Heart left ventricle (tissue), 13 donors: ENCODE results near the gene LMF1.

ENCODE experiments used
- POLR2A ChIP-seq, 2 donors: fragments of 450-650 bp; IDR thresholded peaks; one replicate each; pipeline ENCODE4 v1.6.1; 2017; ENCODE audit warnings: antibody characterized with exemption in 2 of 2, mild to moderate bottlenecking in 2 of 2, moderate library complexity in 2 of 2
- TF ChIP-seq, protein P1 (sequence below), 12 donors: fragments of 200-600 bp; sonication (generic) in 4 of 12; IDR thresholded peaks; one replicate each; pipeline versions ENCODE4 v1.5.0 to v1.8.0; 2018 to 2022; ENCODE audit warnings: antibody characterized with exemption in 12 of 12, mild to moderate bottlenecking in 5 of 12
- donor health status: ischemic (EF 13 %, LVEDD 7.1; RV severe dilation, severe dysfunction).
- donor health status: DM: no; HTN: yes; CAD: no.
- donor health status: DM: no; HTN: no; CAD: no.
- donor health status: ischemic (EF 25% LVEDD 6.9; RV normal size, moderate dysfunction).
- donor health status: ischemic (EF 25% LVEDD 5.7; RV mildly dilated, moderate dysfunction).
- donor health status: ischemic (EF 35%, LVEDD 5.7; RV mildly dilated, moderate dysfunction).
- donor health status: nonischemic (EF 11% LVEDD 7.7; RV severe dilation, severe dysfunction).
- donor health status: DM: yes; HTN: yes; CAD: no.
- donor health status: PGD.
- donor health status: ischemic (EF 29% LVEDD 5.4; RV normal size, mild dysfunction).
- donor health status: nonischemic (EF 23%, LVEDD 6.1; RV moderate dilation, normal function).

- TF ChIP-seq, protein P1, sequence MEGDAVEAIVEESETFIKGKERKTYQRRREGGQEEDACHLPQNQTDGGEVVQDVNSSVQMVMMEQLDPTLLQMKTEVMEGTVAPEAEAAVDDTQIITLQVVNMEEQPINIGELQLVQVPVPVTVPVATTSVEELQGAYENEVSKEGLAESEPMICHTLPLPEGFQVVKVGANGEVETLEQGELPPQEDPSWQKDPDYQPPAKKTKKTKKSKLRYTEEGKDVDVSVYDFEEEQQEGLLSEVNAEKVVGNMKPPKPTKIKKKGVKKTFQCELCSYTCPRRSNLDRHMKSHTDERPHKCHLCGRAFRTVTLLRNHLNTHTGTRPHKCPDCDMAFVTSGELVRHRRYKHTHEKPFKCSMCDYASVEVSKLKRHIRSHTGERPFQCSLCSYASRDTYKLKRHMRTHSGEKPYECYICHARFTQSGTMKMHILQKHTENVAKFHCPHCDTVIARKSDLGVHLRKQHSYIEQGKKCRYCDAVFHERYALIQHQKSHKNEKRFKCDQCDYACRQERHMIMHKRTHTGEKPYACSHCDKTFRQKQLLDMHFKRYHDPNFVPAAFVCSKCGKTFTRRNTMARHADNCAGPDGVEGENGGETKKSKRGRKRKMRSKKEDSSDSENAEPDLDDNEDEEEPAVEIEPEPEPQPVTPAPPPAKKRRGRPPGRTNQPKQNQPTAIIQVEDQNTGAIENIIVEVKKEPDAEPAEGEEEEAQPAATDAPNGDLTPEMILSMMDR (IDR thresholded peaks at IDR 0.05): no peak
- TF ChIP-seq POLR2A (IDR thresholded peaks at IDR 0.05): no peak
Measured at GRCh38 chr16:983044-984030, 12.6 kb upstream of the LMF1 start.
